ENCODE measurements around the gene PTER. TPM values are rescaled to one million over a fixed set of nuclear protein-coding genes. Genes with fewer than 3 reads are reported as not detected.

PTER gene
- total RNA-seq, 1 experiment from 2014 or later: 25.8 TPM

DNA sequence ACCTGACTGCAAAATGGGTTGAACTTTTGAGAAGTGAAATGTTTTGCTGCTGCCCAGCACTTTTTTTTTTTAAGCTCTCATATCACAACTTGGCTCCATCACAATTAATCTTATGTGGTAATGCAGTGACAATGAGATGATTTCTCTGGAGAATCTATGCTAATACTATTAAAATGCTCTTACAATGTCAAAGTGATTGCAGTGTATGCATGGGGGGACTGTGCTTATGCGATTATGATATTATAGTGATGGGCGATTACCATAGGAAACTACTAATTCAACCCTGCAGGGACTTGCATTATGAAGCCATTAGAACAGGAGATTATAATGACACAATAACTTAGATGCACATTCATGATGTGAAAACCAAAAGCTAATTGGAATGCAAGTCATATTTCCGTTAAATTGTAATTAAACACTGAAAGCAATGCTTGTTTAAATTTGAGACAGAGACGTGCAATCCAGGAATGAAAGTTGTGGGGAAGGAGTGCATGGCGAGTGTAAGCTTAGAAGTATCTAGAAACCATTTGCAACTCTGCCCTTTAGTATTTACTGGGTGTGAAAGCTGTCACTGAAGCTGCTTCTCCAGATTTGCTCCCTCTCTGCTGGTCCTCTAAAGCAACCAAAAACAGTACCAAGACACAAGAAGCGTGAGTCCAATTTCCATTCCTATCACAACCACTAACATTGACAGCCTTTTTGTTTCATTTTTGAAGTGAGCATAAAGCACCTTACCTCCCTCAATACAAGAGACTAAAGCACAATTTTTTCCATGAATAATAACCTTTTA is 21.6 kb downstream of the PTER start:
- ATAC-seq (no peak), DNase-seq (ENCODE audit: low read depth, low spot score) (no peak)
- H3K27ac ChIP-seq (ENCODE audit: low read depth, low read length): no peak overlapping the region
- ChIA-PET RAD21 (ENCODE audit: low non-redundant PET in 1 of 2, low total read pairs in 2 of 2, uncharacterized antibody in 2 of 2, unreplicated experiment in 2 of 2) (no interaction called here), POLR2A (no interaction called here), CTCF (no interaction called here)
- intact Hi-C loops (cut with micrococcal nuclease): no loop called here
- H3K9me2 ChIP-seq (ENCODE audit: insufficient read depth): no peaks in the 10 kb centered on the region
- H3K4me3 ChIP-seq (replicated peaks in 1 of 2; ENCODE audit: low read depth in 1 of 2, low read length in 2 of 2): no peak overlapping the region
- peaks cover 0 to 3% of the 10 kb centered on the region in 2 experiments; a peak in 1 of 4 replicates for H3K4me1 ChIP-seq (ENCODE audit: control insufficient read depth in 1 of 2, insufficient read depth in 2 of 2, low read length in 2 of 2)
- no peaks in the 10 kb centered on the region for H4K20me1 ChIP-seq (ENCODE audit: insufficient read depth)
- H3K9ac ChIP-seq (ENCODE audit: low read length): no peak overlapping the region
- TF ChIP-seq ELF1 (IDR thresholded peaks at IDR 0.05; ENCODE audit: borderline replicate concordance, low read depth) (no peak), EZH2 (IDR thresholded peaks at IDR 0.05) (no peak), ZNF274 (IDR thresholded peaks at IDR 0.05; ENCODE audit: low read depth, low read length) (no peak), YY1 (IDR thresholded peaks at IDR 0.05; ENCODE audit: extremely low read depth, insufficient replicate concordance, low read depth, low read length) (no peak), RAD21 (IDR thresholded peaks at IDR 0.05; ENCODE audit: low read depth) (no peak), EGR1 (IDR thresholded peaks at IDR 0.05; ENCODE audit: low read depth) (no peak), FOSL1 (IDR thresholded peaks at IDR 0.05; ENCODE audit: low read depth) (no peak), CBX3 (IDR thresholded peaks at IDR 0.05; ENCODE audit: low read depth) (no peak), ZFX (IDR thresholded peaks at IDR 0.05) (no peak), JUND (IDR thresholded peaks at IDR 0.05) (no peak), TCF7L2 (IDR thresholded peaks at IDR 0.05; ENCODE audit: borderline replicate concordance, extremely low read depth, insufficient read depth, insufficient read length) (no peak)
- TF ChIP-seq, protein P1, sequence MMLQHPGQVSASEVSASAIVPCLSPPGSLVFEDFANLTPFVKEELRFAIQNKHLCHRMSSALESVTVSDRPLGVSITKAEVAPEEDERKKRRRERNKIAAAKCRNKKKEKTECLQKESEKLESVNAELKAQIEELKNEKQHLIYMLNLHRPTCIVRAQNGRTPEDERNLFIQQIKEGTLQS (IDR thresholded peaks at IDR 0.05): no peak
- TF ChIP-seq, protein P2, sequence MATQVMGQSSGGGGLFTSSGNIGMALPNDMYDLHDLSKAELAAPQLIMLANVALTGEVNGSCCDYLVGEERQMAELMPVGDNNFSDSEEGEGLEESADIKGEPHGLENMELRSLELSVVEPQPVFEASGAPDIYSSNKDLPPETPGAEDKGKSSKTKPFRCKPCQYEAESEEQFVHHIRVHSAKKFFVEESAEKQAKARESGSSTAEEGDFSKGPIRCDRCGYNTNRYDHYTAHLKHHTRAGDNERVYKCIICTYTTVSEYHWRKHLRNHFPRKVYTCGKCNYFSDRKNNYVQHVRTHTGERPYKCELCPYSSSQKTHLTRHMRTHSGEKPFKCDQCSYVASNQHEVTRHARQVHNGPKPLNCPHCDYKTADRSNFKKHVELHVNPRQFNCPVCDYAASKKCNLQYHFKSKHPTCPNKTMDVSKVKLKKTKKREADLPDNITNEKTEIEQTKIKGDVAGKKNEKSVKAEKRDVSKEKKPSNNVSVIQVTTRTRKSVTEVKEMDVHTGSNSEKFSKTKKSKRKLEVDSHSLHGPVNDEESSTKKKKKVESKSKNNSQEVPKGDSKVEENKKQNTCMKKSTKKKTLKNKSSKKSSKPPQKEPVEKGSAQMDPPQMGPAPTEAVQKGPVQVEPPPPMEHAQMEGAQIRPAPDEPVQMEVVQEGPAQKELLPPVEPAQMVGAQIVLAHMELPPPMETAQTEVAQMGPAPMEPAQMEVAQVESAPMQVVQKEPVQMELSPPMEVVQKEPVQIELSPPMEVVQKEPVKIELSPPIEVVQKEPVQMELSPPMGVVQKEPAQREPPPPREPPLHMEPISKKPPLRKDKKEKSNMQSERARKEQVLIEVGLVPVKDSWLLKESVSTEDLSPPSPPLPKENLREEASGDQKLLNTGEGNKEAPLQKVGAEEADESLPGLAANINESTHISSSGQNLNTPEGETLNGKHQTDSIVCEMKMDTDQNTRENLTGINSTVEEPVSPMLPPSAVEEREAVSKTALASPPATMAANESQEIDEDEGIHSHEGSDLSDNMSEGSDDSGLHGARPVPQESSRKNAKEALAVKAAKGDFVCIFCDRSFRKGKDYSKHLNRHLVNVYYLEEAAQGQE (IDR thresholded peaks at IDR 0.05; ENCODE audit: low read depth): no peak
- TF ChIP-seq, protein P3, sequence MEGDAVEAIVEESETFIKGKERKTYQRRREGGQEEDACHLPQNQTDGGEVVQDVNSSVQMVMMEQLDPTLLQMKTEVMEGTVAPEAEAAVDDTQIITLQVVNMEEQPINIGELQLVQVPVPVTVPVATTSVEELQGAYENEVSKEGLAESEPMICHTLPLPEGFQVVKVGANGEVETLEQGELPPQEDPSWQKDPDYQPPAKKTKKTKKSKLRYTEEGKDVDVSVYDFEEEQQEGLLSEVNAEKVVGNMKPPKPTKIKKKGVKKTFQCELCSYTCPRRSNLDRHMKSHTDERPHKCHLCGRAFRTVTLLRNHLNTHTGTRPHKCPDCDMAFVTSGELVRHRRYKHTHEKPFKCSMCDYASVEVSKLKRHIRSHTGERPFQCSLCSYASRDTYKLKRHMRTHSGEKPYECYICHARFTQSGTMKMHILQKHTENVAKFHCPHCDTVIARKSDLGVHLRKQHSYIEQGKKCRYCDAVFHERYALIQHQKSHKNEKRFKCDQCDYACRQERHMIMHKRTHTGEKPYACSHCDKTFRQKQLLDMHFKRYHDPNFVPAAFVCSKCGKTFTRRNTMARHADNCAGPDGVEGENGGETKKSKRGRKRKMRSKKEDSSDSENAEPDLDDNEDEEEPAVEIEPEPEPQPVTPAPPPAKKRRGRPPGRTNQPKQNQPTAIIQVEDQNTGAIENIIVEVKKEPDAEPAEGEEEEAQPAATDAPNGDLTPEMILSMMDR (IDR thresholded peaks at IDR 0.05 in 2 of 3, conservative IDR thresholded peaks at IDR 0.05 in 1 of 3; ENCODE audit: borderline replicate concordance in 1 of 3, insufficient read depth in 1 of 3, low read depth in 2 of 3, low read length in 2 of 3): no peak
- TF ChIP-seq, protein P4, sequence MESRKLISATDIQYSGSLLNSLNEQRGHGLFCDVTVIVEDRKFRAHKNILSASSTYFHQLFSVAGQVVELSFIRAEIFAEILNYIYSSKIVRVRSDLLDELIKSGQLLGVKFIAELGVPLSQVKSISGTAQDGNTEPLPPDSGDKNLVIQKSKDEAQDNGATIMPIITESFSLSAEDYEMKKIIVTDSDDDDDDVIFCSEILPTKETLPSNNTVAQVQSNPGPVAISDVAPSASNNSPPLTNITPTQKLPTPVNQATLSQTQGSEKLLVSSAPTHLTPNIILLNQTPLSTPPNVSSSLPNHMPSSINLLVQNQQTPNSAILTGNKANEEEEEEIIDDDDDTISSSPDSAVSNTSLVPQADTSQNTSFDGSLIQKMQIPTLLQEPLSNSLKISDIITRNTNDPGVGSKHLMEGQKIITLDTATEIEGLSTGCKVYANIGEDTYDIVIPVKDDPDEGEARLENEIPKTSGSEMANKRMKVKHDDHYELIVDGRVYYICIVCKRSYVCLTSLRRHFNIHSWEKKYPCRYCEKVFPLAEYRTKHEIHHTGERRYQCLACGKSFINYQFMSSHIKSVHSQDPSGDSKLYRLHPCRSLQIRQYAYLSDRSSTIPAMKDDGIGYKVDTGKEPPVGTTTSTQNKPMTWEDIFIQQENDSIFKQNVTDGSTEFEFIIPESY (IDR thresholded peaks at IDR 0.05; ENCODE audit: extremely low read depth, insufficient replicate concordance, low read length): no peak
- no peak overlapping the region for H2AFZ ChIP-seq (ENCODE audit: low read depth, low read length, poor library complexity, severe bottlenecking)
- TSS peak; percentile 24 for BruUV-seq (replicated peaks)
- no peaks in the 10 kb centered on the region for H3K27me3 ChIP-seq (ENCODE audit: insufficient read depth, low read length)
- H3K9me3 ChIP-seq (ENCODE audit: control insufficient read depth in 1 of 2, insufficient read depth in 1 of 2, low read depth in 1 of 2, low read length in 2 of 2): no peaks in the 10 kb centered on the region
- peaks cover 22% of the 10 kb centered on the region for H3K79me2 ChIP-seq (ENCODE audit: insufficient read depth, low read length)
- no peaks in the 10 kb centered on the region; a peak in 1 of 4 replicates for H3K36me3 ChIP-seq (ENCODE audit: control insufficient read depth in 1 of 2, insufficient read depth in 2 of 2, low read length in 2 of 2)
- no peak overlapping the region for H3K4me2 ChIP-seq (ENCODE audit: low read length)

Measured in HCT116 (cell line).